ENCODE data around the gene TNNT3. TPM values are rescaled to one million over a fixed set of nuclear protein-coding genes. Genes with fewer than 3 reads are reported as not detected.
"Not testable (repeated sequence)": the region's sequence is repeated elsewhere in the genome, so short reads cannot be mapped to it uniquely, and the experiment has no call there.

Gene TNNT3
- total RNA-seq (2014; rRNA removed; shearing (Covaris generic)) = not detected in 2 replicates

- DNase-seq (ENCODE audit: low read depth) = no peak
Measured at GRCh38 chr11:1919391-1920127, at the start of gene TNNT3. TSS of gene TNNT3 (plus strand) at chr11:1919703. CDS start at chr11:1922875, 3,172 bp downstream.

GRCh38 chr11:1870326-1870696 is 49.2 kb upstream of the TNNT3 start:
- DNase-seq (ENCODE audit: low read depth) = no peak

- no peak for DNase-seq (ENCODE audit: low read depth)
Measured at GRCh38 chr11:1870721-1871466, 48.6 kb upstream of the TNNT3 start.

- DNase-seq (ENCODE audit: low read depth) = no peak
Measured at GRCh38 chr11:1871531-1871930, 48.0 kb upstream of the TNNT3 start.

GRCh38 chr11:1872267-1872985 is 47.1 kb upstream of the TNNT3 start:
- no peak for DNase-seq (ENCODE audit: low read depth)

GRCh38 chr11:1873048-1873812 is 46.3 kb upstream of the TNNT3 start:
- no peak for DNase-seq (ENCODE audit: low read depth)

GRCh38 chr11:1873813-1874150 is 45.7 kb upstream of the TNNT3 start:
- not testable (repeated sequence) for DNase-seq (ENCODE audit: low read depth)

GRCh38 chr11:1874441-1875092 is 44.9 kb upstream of the TNNT3 start:
- DNase-seq (ENCODE audit: low read depth) = not testable (repeated sequence)

GRCh38 chr11:1875093-1875850 is 44.2 kb upstream of the TNNT3 start:
- DNase-seq (ENCODE audit: low read depth) = no peak

GRCh38 chr11:1875851-1876301 is 43.6 kb upstream of the TNNT3 start:
- DNase-seq (ENCODE audit: low read depth) = not testable (repeated sequence)

- peak; percentile 62 for DNase-seq (ENCODE audit: low read depth)
Measured at GRCh38 chr11:1876361-1877063, 43.0 kb upstream of the TNNT3 start.

GRCh38 chr11:1877211-1878136 is 42.0 kb upstream of the TNNT3 start:
- peak; percentile 60 for DNase-seq (ENCODE audit: low read depth)

GRCh38 chr11:1878137-1879031 is 41.1 kb upstream of the TNNT3 start:
- no peak for DNase-seq (ENCODE audit: low read depth)

GRCh38 chr11:1879342-1879940 is 40.1 kb upstream of the TNNT3 start:
- DNase-seq (ENCODE audit: low read depth) = no peak

- peak; percentile 38 for DNase-seq (ENCODE audit: low read depth)
Measured at GRCh38 chr11:1879941-1880720, 39.4 kb upstream of the TNNT3 start.

- DNase-seq (ENCODE audit: low read depth) = no peak
Measured at GRCh38 chr11:1880746-1881441, 38.6 kb upstream of the TNNT3 start.
